Activated naive CD4-positive, alpha-beta T cell treated with anti-CD3 and anti-CD28 coated beads, Interleukin-2, amount 50 U/mL, for 24 hours (primary cell): ENCODE measurements around the gene PRM1.

ENCODE experiments used
- H3K27ac Mint-ChIP-seq: one replicate; pipeline ENCODE4 v1.8.0; 2021; ENCODE audit warnings: mild to moderate bottlenecking, mixed read lengths
- H3K27me3 Mint-ChIP-seq: one replicate; pipeline ENCODE4 v1.8.0; 2021; ENCODE audit warnings: mixed read lengths
- H3K36me3 Mint-ChIP-seq: one replicate; pipeline ENCODE4 v1.8.0; 2021; ENCODE audit warnings: mixed read lengths
- H3K4me1 Mint-ChIP-seq: one replicate; pipeline ENCODE4 v1.8.0; 2021; ENCODE audit warnings: mixed read lengths
- H3K4me3 Mint-ChIP-seq: one replicate; pipeline ENCODE4 v1.8.0; 2021; ENCODE audit warnings: mild to moderate bottlenecking, mixed read lengths
- H3K9me3 Mint-ChIP-seq: one replicate; pipeline ENCODE4 v1.8.0; 2021; ENCODE audit warnings: mixed read lengths

The PRM1 gene

DNA sequence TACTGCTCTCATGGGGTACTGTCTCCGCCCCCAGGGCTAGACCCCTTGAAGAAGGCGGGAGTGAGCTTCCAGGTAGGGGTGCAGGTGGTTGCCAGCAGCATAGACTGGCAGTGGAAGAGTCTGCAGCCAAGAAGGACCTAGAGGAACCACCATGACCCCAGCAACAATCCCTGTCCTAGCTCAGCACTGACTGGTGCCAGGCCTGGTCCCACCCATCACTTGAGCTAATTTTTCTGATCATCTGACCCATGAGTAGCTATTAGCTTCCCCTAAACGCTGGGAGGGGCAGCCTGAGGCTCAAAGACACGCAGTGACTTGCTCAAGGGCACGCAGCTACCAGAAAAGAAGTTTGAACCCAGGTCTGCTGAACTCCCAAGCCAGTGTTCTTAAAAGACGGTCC is 8.6 kb downstream of the PRM1 start:
- Mint-ChIP-seq H3K4me1 (no peaks in the 10 kb centered on the region), H3K4me3 (no peak overlapping the region), H3K27me3 (no peaks in the 10 kb centered on the region), H3K9me3 (no peaks in the 10 kb centered on the region), H3K36me3 (no peaks in the 10 kb centered on the region), H3K27ac (no peak overlapping the region)

DNA sequence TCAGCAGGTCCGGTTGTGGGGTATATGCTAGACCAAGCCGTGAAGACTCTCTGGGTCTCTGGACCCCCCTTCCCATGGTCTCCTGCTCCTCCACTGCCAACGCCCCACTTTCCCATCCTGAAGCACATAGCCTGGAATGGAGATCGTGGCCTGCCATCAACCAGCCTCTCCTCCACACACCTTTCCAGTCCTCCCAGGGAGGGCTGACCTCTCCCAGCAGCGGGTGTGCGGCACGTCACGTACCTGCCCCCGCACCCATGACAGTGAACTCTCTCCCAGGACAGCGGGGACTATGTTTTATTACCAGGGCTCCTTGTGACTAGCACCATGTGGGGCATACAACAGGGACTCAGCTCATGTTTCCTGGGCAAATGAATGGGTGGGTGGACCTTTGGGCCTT is 9.5 kb downstream of the PRM1 start:
- no peak overlapping the region for H3K27ac Mint-ChIP-seq
- no peaks in the 10 kb centered on the region for H3K36me3 Mint-ChIP-seq
- H3K27me3 Mint-ChIP-seq = no peaks in the 10 kb centered on the region
- H3K4me3 Mint-ChIP-seq = no peak overlapping the region
- H3K4me1 Mint-ChIP-seq = no peaks in the 10 kb centered on the region
- H3K9me3 Mint-ChIP-seq = no peaks in the 10 kb centered on the region

- Mint-ChIP-seq H3K27me3 (no peaks in the 10 kb centered on the region), H3K4me3 (no peak overlapping the region), H3K9me3 (no peaks in the 10 kb centered on the region), H3K27ac (no peak overlapping the region), H3K4me1 (no peaks in the 10 kb centered on the region), H3K36me3 (no peaks in the 10 kb centered on the region)
These were observed 10.4 kb downstream of the PRM1 start for GRCh38 chr16:11270602-11271162.

DNA sequence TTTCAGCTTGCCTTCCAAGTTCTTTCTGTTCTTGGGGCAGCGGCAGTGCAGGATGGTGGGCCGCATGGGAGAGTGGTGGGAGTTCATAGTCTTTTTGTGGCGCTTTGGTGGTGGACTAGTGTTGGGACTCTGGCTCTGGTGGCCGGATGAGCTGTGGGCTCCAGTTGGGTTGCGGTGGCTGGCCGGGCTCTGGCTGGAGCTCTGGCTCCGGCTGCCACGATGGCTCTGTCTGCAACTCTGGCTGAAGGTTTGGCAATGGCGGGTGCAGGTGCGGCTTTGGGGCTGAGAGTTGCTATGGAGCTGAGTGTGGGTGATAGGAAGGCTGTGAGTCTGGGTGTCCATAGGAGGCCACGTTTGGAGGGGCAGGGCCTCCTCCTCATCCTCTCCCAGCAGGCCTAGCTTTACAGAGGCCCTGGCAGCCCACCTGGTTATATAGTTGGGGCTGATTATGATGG is 12.2 kb downstream of the PRM1 start, which contains the start of gene TNP2:
Gene TNP2, minus strand, starts transcription at position 405 of the 455 bp plus-strand sequence. Its CDS starts 63 bp downstream, at position 342.
- Mint-ChIP-seq H3K27me3 (no peaks in the 10 kb centered on the region), H3K9me3 (no peaks in the 10 kb centered on the region), H3K4me3 (no peak within 1 kb of the TSS), H3K27ac (no peak within 1 kb of the TSS), H3K36me3 (no peaks in the 10 kb centered on the region), H3K4me1 (peaks cover 8% of the 10 kb centered on the region)

DNA sequence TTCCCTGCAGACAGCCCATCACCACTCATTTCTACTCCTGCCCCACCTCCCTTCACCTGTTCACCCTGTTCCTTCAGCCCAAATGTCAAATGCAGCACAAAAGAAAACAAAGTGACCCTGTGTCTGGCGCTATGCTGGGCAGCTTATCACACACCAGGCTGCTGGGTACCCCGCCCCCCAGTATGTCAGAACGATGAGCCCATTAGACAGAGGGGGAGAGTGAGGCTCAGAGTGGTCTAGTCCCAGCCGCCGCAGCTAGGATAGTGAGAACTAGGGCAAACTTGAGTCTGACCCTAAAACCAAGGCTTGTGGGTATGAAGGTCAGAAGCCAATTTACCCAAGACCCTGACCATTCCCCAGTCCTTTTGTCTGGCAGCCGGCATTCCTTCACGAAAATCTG is 16.0 kb downstream of the PRM1 start:
- Mint-ChIP-seq H3K27ac (no peak overlapping the region), H3K36me3 (no peaks in the 10 kb centered on the region), H3K27me3 (no peaks in the 10 kb centered on the region), H3K4me3 (no peak overlapping the region), H3K4me1 (peaks cover 25% of the 10 kb centered on the region), H3K9me3 (no peaks in the 10 kb centered on the region)

GRCh38 chr16:11264155-11264832 is 16.8 kb downstream of the PRM1 start:
- Mint-ChIP-seq H3K36me3 (no peaks in the 10 kb centered on the region), H3K4me1 (peaks cover 28% of the 10 kb centered on the region), H3K27ac (peak overlapping the region; percentile 91), H3K4me3 (peak overlapping the region; percentile 38), H3K9me3 (no peaks in the 10 kb centered on the region), H3K27me3 (no peaks in the 10 kb centered on the region)

GRCh38 chr16:11263737-11264136 is 17.4 kb downstream of the PRM1 start:
- H3K36me3 Mint-ChIP-seq = no peaks in the 10 kb centered on the region
- no peaks in the 10 kb centered on the region for H3K9me3 Mint-ChIP-seq
- no peaks in the 10 kb centered on the region for H3K27me3 Mint-ChIP-seq
- peaks cover 33% of the 10 kb centered on the region for H3K4me1 Mint-ChIP-seq
- peak overlapping the region; percentile 91 for H3K27ac Mint-ChIP-seq
- peak overlapping the region; percentile 38 for H3K4me3 Mint-ChIP-seq

- Mint-ChIP-seq H3K4me3 (no peak overlapping the region), H3K9me3 (no peaks in the 10 kb centered on the region), H3K36me3 (no peaks in the 10 kb centered on the region), H3K27ac (peak overlapping the region; percentile 6), H3K4me1 (peaks cover 41% of the 10 kb centered on the region), H3K27me3 (no peaks in the 10 kb centered on the region)
These were observed 18.2 kb downstream of the PRM1 start for GRCh38 chr16:11262915-11263314.

DNA sequence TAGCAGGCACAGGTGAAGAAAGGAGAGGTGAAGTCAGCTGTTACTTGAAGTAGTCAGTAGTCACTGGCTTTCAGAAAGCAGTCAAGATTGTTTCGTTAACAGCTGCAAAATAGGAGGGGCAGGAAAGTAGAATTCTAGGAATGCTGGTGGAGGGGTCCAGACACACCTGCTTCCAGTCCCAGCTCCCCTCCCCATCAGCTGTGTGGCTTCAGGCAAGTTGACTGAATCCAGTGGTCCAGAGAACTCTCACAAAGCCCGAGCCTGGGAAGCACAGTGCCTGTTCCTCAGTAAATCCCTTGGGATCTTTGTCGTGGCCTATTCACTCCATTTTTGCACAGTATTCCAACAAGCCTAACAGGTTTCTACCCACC is 20.5 kb downstream of the PRM1 start:
- Mint-ChIP-seq H3K9me3 (no peaks in the 10 kb centered on the region), H3K4me1 (peaks cover 51% of the 10 kb centered on the region), H3K27ac (no peak overlapping the region)

DNA sequence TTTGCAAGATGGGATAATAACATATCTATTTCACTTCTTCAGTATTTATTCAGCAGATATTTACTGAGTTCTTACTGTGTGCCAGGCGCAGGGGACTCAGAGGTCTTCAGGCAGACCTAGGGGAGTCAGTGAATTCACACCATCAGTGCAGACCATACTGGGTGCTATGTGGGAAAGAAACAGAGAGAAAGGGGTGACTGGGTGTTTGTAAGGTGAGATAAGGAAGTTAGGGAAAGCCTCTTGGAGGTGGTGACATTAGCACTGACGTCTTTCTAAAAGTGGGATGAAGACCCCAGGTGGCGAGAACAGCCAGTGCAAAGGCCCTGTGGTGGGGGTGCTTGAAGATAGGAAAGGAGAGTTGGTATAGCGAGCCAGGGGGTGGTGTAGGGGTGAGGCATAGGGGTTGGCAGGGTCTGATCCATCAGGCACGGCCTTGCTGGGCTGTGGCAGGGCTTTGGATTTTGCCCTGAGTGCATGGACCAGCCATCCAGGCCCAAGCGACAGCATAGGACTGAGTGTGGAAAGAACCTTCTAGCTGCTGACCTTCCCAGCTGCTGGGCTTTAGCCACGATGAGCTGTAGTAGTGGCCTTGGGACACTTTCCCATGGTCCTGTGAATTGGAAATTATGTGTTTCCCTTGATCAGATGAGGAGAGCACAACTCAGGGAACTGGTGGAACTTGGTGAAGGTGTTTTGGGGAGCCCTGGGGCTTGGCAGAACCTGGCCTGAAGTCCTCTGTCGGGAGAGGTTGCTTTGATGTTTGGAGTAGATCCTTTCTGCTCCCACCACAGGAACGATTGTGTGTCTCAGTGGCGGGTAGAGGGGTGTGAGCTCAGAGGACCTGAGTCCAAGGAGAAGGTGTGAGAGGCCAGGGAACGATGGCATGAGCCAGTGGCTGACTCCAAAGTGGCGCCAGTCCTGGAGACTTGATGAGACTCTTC is 21.2 kb downstream of the PRM1 start:
- no peak overlapping the region for H3K4me3 Mint-ChIP-seq
- H3K4me1 Mint-ChIP-seq = peaks cover 51% of the 10 kb centered on the region
- no peaks in the 10 kb centered on the region for H3K27me3 Mint-ChIP-seq
- no peaks in the 10 kb centered on the region for H3K36me3 Mint-ChIP-seq
- H3K9me3 Mint-ChIP-seq = no peaks in the 10 kb centered on the region
- H3K27ac Mint-ChIP-seq = peak overlapping the region; percentile 71

More for the DNA sequence above, 20.5 kb downstream of the PRM1 start:
- no peaks in the 10 kb centered on the region for H3K27me3 Mint-ChIP-seq
- no peak overlapping the region for H3K4me3 Mint-ChIP-seq
- H3K36me3 Mint-ChIP-seq = no peaks in the 10 kb centered on the region

DNA sequence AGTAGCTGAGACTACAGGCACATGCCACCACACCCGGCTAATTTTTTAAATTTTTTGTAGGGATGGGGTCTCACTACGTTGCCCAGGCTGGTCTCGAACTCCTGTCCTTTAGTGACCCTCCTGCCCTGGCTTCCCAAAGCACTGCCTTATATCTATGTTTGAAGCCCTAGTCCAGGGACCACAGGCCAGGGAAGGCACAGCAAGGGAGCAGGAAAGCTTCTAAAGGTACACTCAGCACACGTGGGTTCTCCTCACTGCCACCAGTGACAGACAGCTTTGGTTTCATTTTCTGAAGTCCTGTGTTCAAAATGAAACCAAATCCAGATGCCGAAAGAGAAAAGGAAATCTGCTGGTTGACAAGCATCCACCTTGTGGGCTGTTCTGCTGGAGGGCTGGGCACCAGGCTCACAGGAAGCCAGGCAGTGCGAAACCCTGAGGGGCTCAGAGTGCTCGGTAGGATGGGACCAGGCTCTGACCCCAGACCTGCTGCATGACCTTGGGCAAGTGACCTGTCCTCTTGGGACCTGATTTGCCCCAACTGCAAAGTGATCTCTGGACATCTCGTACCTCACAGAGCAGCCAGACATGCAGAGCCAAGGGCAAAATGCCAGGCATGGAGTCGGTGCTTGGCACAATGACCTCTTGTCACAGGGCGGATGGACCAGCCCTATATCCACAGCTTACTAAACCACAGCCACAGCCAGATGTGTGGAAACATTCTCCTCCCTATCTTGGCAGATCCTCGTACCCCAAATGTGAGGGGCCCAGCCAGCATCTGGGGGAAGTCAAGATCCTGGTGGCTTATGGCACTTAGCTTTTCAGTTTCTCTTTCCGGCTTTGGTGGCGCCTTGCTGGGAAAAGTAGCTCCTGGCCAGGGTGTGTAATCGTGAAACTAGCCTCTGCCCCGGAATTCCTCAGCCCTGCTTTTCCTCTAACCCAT is 22.3 kb downstream of the PRM1 start:
- Mint-ChIP-seq H3K4me3 (peak overlapping the region; percentile 61), H3K27ac (peak overlapping the region; percentile 71), H3K36me3 (no peaks in the 10 kb centered on the region), H3K4me1 (peaks cover 42% of the 10 kb centered on the region), H3K9me3 (no peaks in the 10 kb centered on the region), H3K27me3 (no peaks in the 10 kb centered on the region)

DNA sequence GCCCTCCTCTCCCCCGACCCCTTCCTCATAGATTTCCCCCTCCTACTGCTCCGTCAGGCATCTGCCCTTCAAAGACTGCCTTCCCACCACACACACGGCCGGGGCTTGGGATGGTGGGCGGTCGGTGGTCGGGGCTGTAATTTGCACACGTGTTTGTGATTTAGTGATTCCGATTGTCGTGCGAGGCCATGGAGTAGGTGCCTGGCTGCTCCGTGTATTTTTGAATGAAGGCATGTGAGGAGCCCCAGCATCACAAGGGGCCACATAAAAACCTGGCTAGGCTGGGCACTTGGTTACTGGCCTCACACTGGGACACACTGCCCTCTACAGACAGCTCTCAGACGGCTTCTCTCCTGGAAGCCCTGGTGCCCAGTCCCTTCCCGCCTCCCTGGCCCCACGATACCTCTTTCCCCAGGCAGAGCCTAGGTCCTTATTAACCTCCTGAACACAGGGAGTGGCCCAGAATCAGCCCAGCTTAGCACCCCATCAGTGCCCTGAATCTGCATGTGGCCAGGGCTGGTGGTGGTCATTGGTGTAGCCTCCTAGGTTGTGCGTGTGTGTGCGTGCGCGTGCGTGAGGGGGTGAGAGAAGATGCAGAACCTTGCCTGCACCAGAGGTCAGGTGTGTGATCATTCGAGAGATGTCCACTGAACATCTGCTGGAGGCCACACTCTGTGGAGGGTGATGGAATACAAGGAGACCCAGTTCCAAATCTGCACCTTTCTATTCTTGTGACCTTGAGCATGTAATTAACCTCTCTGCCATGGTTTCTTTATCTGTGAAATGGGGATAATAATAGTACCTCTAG is 23.8 kb downstream of the PRM1 start:
- H3K4me3 Mint-ChIP-seq = peak overlapping the region; percentile 94
- peaks cover 8% of the 10 kb centered on the region for H3K36me3 Mint-ChIP-seq
- H3K27me3 Mint-ChIP-seq = no peaks in the 10 kb centered on the region
- H3K27ac Mint-ChIP-seq = peak overlapping the region; percentile 84
- H3K4me1 Mint-ChIP-seq = peaks cover 42% of the 10 kb centered on the region
- no peaks in the 10 kb centered on the region for H3K9me3 Mint-ChIP-seq

- Mint-ChIP-seq H3K4me3 (peak overlapping the region; percentile 94), H3K27me3 (no peaks in the 10 kb centered on the region), H3K9me3 (no peaks in the 10 kb centered on the region), H3K27ac (peak overlapping the region; percentile 96), H3K36me3 (peaks cover 11% of the 10 kb centered on the region), H3K4me1 (peaks cover 48% of the 10 kb centered on the region)
These were observed 24.4 kb downstream of the PRM1 start for GRCh38 chr16:11256661-11257130.
